Kasumi-1 (cell line): ENCODE results near the gene CDC42EP2.

Source experiments
- DNase-seq, 2 experiments: peaks; one replicate each; lab custom pipeline; 2025; lab: John Stamatoyannopoulos, UW

The CDC42EP2 gene, protein sequence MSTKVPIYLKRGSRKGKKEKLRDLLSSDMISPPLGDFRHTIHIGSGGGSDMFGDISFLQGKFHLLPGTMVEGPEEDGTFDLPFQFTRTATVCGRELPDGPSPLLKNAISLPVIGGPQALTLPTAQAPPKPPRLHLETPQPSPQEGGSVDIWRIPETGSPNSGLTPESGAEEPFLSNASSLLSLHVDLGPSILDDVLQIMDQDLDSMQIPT

DNA sequence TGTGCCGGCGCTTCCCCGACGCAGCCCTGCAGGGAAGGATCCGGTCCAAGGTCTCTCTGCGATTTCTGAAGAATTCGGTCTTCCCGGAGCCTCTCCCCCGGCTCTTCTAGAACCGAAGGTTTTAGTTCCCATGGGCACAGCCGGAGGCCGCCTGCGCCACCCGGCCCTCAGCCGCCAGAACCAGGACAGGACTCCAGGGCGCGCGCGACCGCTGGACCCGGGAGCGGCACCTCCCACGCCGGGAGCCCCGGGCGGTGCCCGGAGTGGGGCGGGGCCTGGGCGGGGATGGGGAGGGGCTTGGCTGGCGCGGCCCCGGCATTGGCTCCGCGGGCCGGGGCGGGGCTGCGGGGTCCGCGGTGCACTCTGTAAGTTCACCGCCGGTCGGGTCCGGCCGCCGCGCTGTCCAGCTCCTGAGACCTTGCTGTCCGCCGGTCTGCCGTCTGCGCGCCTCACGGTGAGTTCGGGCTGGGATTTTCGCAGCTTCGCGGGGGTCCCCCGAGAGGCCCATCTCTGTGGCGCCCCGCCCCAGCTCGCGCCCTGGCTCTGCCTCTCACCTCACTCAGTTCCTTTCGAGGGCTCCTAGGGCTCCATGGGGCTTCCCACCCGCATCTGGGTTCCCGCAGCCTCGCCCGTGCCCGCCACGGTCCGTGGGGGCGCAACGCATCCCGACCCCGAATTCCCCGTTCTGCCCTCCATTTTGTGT, at the start of gene CDC42EP2:
TSS of gene CDC42EP2 (plus strand) at position 366 of the 703 bp plus-strand sequence. CDS start 6,033 bp downstream, outside the sequence.
- peak; percentile 44 for DNase-seq

GRCh38 chr11:65266210-65266609, 48.5 kb upstream of the CDC42EP2 start:
- no peak for DNase-seq

DNA sequence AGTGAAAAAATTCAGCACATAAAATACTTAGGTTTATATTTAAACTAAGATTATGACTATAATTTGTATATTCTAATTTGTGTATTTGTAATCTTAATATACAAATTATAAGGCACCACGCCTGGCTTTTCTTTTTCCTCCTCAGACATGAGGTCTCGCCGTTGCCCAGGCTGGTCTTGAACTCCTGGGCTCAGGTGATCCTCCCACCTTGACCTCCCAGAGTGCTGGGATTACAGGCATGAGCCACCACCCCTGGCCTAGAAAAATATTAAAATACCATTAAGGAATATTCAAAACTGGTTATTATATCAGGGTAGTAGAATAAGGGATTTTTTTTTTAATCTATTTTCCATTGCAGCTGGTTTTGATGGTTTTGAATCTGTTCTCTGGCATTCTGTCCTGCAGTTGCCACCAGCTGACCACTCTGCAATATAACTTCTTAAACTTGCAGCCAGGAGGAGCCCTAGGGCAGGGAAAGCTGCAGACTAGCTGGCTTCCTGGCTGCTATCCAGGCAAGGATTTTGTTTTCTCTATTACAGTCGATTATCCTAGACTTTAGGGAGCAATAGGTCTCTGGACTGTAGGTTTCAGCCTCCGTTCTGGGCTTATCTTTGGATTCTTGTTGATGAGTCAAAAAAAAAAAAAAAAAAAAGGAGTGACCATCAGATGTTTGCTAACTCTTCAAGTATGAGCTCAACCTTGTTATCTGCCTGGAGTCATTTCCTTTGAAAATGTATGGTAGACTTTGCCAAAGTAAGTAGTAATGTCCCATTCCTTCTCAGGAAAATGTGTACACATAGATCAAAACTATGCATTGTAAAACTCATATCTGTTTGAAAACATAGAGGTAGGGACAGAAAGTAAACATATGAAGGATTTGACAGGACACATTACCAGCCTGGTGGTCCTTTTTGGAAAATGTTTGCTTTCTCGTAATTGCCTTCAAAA, 39.7 kb upstream of the CDC42EP2 start:
- DNase-seq, result peak; percentile 82 to 84

DNA sequence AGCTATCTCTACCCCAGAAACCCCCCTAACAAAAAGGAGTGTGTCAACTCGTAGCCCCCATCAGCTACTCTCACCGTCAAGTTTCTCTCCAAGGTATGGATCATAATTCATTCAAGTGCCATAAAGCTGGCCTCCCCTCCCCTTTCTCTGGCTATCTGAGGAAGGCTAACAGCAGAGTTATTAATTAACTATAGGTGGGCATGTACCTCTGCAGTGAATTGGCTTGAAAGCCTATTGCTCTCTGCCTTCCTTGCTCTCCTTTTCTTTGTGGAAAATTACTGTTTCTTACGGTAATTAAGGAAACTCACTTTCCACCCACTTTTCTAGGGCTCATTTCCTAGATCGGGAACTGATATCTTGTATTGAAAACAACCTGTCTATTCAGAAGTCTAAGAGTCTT, 38.8 kb upstream of the CDC42EP2 start:
- DNase-seq, result no peak

GRCh38 chr11:65277631-65278277, 36.9 kb upstream of the CDC42EP2 start:
- DNase-seq, result no peak

GRCh38 chr11:65278356-65278755, 36.3 kb upstream of the CDC42EP2 start:
- DNase-seq, result no peak

DNA sequence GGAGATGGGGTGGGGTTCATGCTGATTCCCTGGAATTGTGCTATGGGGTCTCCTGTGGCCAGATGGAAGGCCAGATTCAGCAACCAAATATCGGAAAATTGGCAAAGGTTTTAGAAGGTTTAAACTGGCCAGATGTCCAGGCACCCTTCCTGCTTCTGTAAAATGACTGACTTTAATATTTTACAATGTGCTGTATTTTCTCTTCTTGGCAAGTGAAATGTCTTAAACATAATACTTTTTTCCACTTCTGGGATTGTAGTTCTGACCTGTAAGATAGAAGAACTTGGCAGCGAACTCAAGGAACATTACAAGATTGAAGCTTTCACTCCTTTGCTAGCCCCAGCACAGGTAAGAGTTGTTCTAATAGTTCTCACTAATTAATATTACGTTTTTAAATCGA, 35.4 kb upstream of the CDC42EP2 start:
- DNase-seq, result no peak

- no peak for DNase-seq
Observed at GRCh38 chr11:65279741-65280440, 34.8 kb upstream of the CDC42EP2 start.

GRCh38 chr11:65280646-65281045, 34.0 kb upstream of the CDC42EP2 start:
- no peak for DNase-seq

- DNase-seq, result no peak
Observed at GRCh38 chr11:65286686-65287085, 28.0 kb upstream of the CDC42EP2 start.

DNA sequence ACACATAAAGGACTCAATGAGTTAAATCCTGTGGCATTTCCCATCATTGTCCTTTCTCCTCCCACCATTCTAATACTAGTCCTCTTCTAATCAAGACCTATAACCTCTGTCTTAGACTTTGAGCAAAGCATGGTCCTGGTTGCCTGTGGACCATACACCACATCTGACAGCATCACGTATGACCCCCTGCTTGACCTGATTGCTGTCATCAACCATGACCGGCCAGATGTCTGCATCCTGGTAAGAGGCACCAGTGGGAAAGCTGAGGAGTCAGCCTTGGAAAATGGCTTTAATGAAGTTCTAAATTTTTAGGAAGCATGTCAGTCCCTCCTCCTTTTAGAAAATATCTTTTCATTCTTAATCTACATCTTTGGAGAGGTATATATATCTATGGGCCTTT, 27.1 kb upstream of the CDC42EP2 start:
- DNase-seq, result no peak

DNA sequence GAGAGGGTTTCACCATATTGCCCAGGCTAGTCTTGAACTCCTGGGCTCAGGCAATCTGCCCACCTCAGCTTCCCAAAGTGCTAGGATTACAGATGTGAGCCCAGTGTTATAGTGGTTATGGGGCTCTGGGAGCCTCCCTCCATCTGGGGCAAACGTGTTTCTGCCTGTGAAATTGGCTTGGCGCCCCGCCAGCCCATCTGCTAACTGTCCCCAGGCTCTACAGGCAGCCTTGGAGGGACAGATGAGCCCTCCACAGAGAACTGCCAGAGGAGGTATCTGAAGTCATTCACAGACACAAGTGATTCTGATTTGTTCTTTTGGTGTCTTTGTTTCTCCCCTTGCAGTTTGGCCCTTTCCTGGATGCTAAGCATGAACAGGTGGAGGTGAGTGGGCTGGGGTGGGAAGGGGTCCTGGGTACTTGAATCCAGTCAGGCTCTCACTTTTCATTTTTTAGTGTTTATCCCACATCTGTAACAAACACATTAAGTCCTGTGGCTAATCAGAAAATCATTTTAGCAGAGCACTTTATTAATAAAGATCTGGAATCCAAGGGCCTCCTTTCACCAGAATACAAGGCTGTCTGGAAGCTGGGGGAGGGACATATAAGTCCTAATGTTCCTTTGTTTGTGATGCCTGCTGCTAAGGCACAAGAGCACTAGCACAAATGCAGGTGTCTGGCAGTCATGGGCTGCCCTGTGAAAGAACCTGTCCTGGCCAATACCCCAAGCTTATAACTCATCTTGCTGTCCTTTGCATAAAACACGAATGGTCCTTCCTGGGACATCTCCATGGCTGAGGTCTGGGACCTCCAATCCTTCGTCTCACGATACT, 25.7 kb upstream of the CDC42EP2 start:
- no peak for DNase-seq

DNA sequence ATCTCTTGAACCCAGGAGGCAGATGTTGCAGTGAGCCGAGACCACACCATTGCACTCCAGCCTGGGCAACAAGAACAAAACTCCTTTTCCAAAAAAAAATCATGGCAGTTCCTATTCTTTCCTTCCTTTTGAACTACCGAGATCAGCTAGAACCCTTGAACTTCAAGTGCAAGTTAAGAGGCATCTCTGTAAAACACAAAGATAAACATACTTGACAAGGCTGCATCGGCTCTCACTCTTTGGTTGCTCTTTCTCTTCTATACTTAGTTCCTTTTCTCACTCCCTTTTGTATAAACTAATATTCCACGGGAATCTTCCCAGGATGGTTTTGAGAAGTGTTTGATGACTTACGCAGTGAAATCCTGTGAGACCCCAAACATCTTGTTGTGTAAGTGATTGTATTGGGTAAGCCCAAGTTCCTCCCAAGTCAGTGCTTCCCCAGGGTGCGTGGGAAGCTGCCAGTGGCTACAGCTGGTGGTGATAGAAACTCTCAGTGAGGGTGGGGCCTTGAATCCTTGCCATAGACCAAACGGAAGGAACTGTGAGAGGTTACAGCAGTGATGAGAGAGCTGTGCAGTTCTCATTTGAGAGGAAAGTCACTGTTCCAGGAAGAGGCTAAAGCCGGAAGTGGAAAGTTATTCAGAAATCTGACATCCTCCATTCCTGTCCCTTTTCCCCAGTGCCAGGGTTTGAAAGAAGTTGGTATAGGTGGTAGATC, 24.1 kb upstream of the CDC42EP2 start:
- peak; percentile 96 to 97 for DNase-seq

DNA sequence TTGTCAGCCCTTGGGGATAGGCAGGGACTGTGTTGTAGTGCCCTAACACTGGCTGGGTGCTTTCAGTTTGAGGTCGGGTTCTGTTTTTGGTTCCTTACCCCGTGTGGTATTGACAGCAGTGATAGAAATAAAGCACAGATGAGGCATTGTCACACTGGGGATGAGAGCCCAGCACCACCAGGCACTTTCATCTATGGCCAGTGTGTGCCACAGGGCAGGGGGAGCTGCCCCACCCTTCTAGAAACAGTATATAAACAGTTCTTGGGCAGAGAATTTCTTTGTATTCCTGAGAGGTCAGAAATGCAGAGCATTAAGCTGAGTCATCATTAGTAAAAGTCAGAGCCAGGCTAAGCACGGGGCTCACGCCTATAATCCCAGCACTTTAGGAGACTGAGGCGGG, 23.1 kb upstream of the CDC42EP2 start:
- DNase-seq, result no peak

GRCh38 chr11:65292890-65293289, 21.8 kb upstream of the CDC42EP2 start:
- peak; percentile 69 to 76 for DNase-seq

DNA sequence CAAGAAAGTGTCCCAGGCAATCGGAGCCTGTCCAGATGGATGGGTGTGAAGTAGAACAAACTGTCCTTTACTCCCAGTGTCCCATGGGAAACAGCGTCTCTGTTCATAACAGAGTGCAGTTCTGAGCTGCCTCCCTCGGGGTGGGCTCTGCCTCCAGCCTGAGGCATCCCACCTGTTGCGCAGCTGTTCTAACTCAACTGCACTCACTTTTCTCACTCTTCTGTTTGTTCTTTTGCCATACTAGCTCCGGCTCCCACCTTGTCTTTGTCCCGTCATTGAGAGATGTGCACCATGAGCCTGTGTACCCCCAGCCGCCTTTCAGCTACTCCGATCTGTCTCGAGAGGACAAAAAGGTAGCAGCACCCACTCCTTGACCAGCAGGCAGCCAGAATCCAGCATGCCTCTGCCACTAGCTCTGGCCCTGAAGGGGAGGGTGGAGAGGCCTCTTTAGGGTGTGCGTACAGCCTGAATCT, 20.7 kb upstream of the CDC42EP2 start:
- no peak for DNase-seq

- DNase-seq, result no peak
Observed at GRCh38 chr11:65295001-65295400, 19.7 kb upstream of the CDC42EP2 start.

DNA sequence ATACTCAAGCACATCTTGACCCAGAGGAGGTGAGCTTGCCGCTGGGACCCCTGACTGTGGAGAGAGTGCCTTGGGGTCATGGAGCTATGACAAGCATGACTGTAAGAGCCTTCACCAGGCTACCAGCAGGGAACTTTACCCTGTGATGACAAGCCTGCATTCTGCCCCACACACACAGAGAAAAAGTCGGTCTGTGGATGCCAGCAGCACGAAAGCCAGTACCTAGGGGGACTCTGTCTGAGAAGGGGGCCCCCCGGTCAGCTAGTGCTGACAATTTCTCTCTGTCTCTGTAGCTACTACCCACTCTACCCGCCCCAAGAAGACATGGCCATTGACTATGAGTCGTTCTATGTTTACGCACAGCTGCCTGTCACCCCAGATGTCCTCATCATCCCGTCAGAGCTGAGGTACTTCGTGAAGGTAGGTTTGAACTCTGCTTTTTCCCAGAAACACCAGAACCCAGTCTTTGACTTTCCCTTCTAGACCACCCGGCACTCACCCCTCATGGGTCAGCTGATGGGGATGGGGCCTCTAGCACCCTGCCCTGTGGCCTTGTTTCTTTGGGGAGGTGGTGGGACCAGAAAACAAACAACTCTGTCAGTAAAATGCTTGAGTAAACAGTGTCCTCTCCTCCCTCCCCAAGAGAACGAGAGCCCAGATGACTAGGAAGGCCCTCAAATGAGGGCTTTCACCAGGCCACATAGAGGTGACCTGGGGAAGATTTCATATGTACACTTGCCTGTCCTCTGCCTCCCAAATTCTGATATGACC, 18.9 kb upstream of the CDC42EP2 start:
- DNase-seq, result no peak
